ENCODE results near the gene PAK4. TPM values are rescaled to one million over a fixed set of nuclear protein-coding genes. Genes with fewer than 3 reads are reported as not detected.
"Not testable (repeated sequence)": the region's sequence is repeated elsewhere in the genome, so short reads cannot be mapped to it uniquely, and the experiment has no call there.

Gene PAK4
- total RNA-seq, 4 donors from 2014 or later = 20.7 to 25.3 (median 23.6) TPM

GRCh38 chr19:39111593-39112199 lies 13.9 kb upstream of the PAK4 start:
- no peaks in the 10 kb centered on the region for H3K36me3 ChIP-seq
- no peaks in the 10 kb centered on the region for H3K9me3 ChIP-seq
- peaks cover 18% of the 10 kb centered on the region for H3K4me1 ChIP-seq
- H3K27me3 ChIP-seq = peaks cover 7% of the 10 kb centered on the region
- DNase-seq (ENCODE audit: low spot score in 2 of 2) = no peak
- WGBS = 26% methylated on average over 17 of the region's 18 CpGs
- peak overlapping the region; percentile 23 for H3K27ac ChIP-seq
- no peak for TF ChIP-seq POLR2AphosphoS5 (IDR thresholded peaks at IDR 0.05)
- H3K4me3 ChIP-seq = no peak overlapping the region

GRCh38 chr19:39112338-39112890 lies 13.2 kb upstream of the PAK4 start:
- no peak for DNase-seq (ENCODE audit: low spot score in 2 of 2)
- Histone ChIP-seq H3K27ac (peak overlapping the region; percentile 23), H3K27me3 (peaks cover 7% of the 10 kb centered on the region), H3K4me1 (peaks cover 18% of the 10 kb centered on the region), H3K9me3 (no peaks in the 10 kb centered on the region), H3K36me3 (no peaks in the 10 kb centered on the region), H3K4me3 (no peak overlapping the region)
- 68% methylated on average over 15 of the region's 15 CpGs for whole genome bisulfite sequencing
- TF ChIP-seq POLR2AphosphoS5 (IDR thresholded peaks at IDR 0.05) (no peak), CTCF (IDR thresholded peaks at IDR 0.05) (no peak), POLR2A (IDR thresholded peaks at IDR 0.05) (no peak), EP300 (IDR thresholded peaks at IDR 0.05) (no peak)

- Histone ChIP-seq H3K9me3 (no peaks in the 10 kb centered on the region), H3K4me1 (peaks cover 18% of the 10 kb centered on the region), H3K27ac (no peak overlapping the region), H3K36me3 (no peaks in the 10 kb centered on the region), H3K27me3 (peaks cover 7% of the 10 kb centered on the region), H3K4me3 (no peak overlapping the region)
- no peak for DNase-seq (ENCODE audit: low spot score in 2 of 2)
- WGBS = 76% methylated on average over 10 of the region's 10 CpGs
- TF ChIP-seq POLR2AphosphoS5 (IDR thresholded peaks at IDR 0.05) (no peak), EP300 (IDR thresholded peaks at IDR 0.05) (no peak), POLR2A (IDR thresholded peaks at IDR 0.05) (no peak), CTCF (IDR thresholded peaks at IDR 0.05) (no peak)
Measured at GRCh38 chr19:39113199-39113598, 12.4 kb upstream of the PAK4 start.

GRCh38 chr19:39115105-39115847 lies 10.3 kb upstream of the PAK4 start:
- H3K4me3 ChIP-seq = no peak overlapping the region
- H3K36me3 ChIP-seq = no peaks in the 10 kb centered on the region
- no peak for TF ChIP-seq POLR2AphosphoS5 (IDR thresholded peaks at IDR 0.05)
- TF ChIP-seq POLR2A (IDR thresholded peaks at IDR 0.05) = no peak
- TF ChIP-seq CTCF (IDR thresholded peaks at IDR 0.05) = no peak
- no peak for TF ChIP-seq EP300 (IDR thresholded peaks at IDR 0.05)
- no peak overlapping the region for H3K27ac ChIP-seq
- peaks cover 7% of the 10 kb centered on the region for H3K27me3 ChIP-seq
- no peak for DNase-seq (ENCODE audit: low spot score in 2 of 2)
- 90% methylated on average over 10 of the region's 11 CpGs for WGBS
- H3K9me3 ChIP-seq = no peaks in the 10 kb centered on the region
- peaks cover 16% of the 10 kb centered on the region for H3K4me1 ChIP-seq

- not testable (repeated sequence) for H3K4me3 ChIP-seq; H3K4me1 ChIP-seq; H3K36me3 ChIP-seq; H3K9me3 ChIP-seq; DNase-seq (ENCODE audit: low spot score in 2 of 2); H3K27ac ChIP-seq
- 88% methylated on average over 8 of the region's 8 CpGs for WGBS
- H3K27me3 ChIP-seq = peaks cover 10% of the 10 kb centered on the region
Measured at GRCh38 chr19:39117023-39117422, 8.6 kb upstream of the PAK4 start.

GRCh38 chr19:39119830-39120229 lies 5.8 kb upstream of the PAK4 start:
- WGBS = 68% methylated on average over 1 of the region's 1 CpG
- H3K27me3 ChIP-seq = peaks cover 4% of the 10 kb centered on the region
- TF ChIP-seq POLR2A (IDR thresholded peaks at IDR 0.05) (no peak), EP300 (IDR thresholded peaks at IDR 0.05) (no peak), CTCF (IDR thresholded peaks at IDR 0.05) (no peak), POLR2AphosphoS5 (IDR thresholded peaks at IDR 0.05) (no peak)
- H3K9me3 ChIP-seq = no peaks in the 10 kb centered on the region
- peaks cover 16% of the 10 kb centered on the region for H3K4me1 ChIP-seq
- H3K27ac ChIP-seq = no peak overlapping the region
- no peak for DNase-seq (ENCODE audit: low spot score in 2 of 2)
- H3K36me3 ChIP-seq = no peaks in the 10 kb centered on the region
- no peak overlapping the region for H3K4me3 ChIP-seq

Data from suprapubic skin (tissue), 4 donors.